Neuronal stem cell (in vitro differentiated cells): ENCODE results near the gene RAB3C.

Source experiments
- DNase-seq: peaks from one replicate; pipeline ENCODE4 v3.0.0-alpha.2; 2013; ENCODE audit warnings: low spot score
- H2AFZ ChIP-seq: one replicate; pipeline ENCODE4 v1.6.1; 2013; ENCODE audit warnings: mild to moderate bottlenecking, low read length, inconsistent platforms
- H2AK5ac ChIP-seq: 2 replicates; pipeline ENCODE4 v1.6.1; 2013; ENCODE audit warnings: low read depth, mild to moderate bottlenecking, inconsistent platforms, low read length, moderate library complexity, mixed read lengths
- H2BK120ac ChIP-seq: 2 replicates; pipeline ENCODE4 v1.6.1; 2013; ENCODE audit warnings: low read depth, mild to moderate bottlenecking, inconsistent platforms, low read length, moderate library complexity, mixed read lengths
- H2BK12ac ChIP-seq: one replicate; pipeline ENCODE4 v1.6.1; 2013; ENCODE audit warnings: low read length, inconsistent platforms
- H2BK15ac ChIP-seq: 2 replicates; pipeline ENCODE4 v1.6.1; 2013; ENCODE audit warnings: mild to moderate bottlenecking, low read length, inconsistent platforms, mixed read lengths
- H2BK5ac ChIP-seq: one replicate; pipeline ENCODE4 v1.6.1; 2013; ENCODE audit warnings: inconsistent platforms, mild to moderate bottlenecking, low read length, moderate library complexity
- H3K14ac ChIP-seq: one replicate; pipeline ENCODE4 v1.6.1; 2013; ENCODE audit warnings: low read length, inconsistent platforms
- H3K18ac ChIP-seq: 2 replicates; pipeline ENCODE4 v1.6.1; 2013; ENCODE audit warnings: low read length, inconsistent platforms
- H3K23ac ChIP-seq: 2 replicates; pipeline ENCODE4 v1.6.1; 2013; ENCODE audit warnings: low read depth, mild to moderate bottlenecking, mixed read lengths, low read length, inconsistent platforms; ENCODE audit not compliant: poor library complexity
- H3K27ac ChIP-seq: replicated peaks from 3 replicates; pipeline ENCODE4 v1.5.1; 2013; ENCODE audit warnings: low read length, inconsistent platforms
- H3K27me3 ChIP-seq, 3 experiments: 2 replicates each; pipeline ENCODE4 v1.6.1; 2013; ENCODE audit warnings: low read length in 3 of 3, mild to moderate bottlenecking in 2 of 3, inconsistent platforms in 1 of 3, low read depth in 1 of 3, mixed read lengths in 1 of 3, moderate library complexity in 1 of 3; ENCODE audit not compliant: control insufficient read depth in 3 of 3, insufficient read depth in 3 of 3
- H3K36me3 ChIP-seq, 2 donors: replicated peaks in 1 of 2; 2 replicates each; pipeline ENCODE4 v1.6.1; 2013; ENCODE audit warnings: low read length in 2 of 2; ENCODE audit not compliant: control insufficient read depth in 2 of 2, insufficient read depth in 2 of 2
- H3K4ac ChIP-seq: 2 replicates; pipeline ENCODE4 v1.6.1; 2013; ENCODE audit warnings: inconsistent platforms, mild to moderate bottlenecking, low read length, moderate library complexity
- H3K4me1 ChIP-seq, 2 donors: 1 replicate in 1 of 2; 2 replicates in 1 of 2; pipeline ENCODE4 v1.6.1; 2013; ENCODE audit warnings: low read length in 2 of 2, low read depth in 1 of 2; ENCODE audit not compliant: control insufficient read depth in 2 of 2, insufficient read depth in 1 of 2
- H3K4me2 ChIP-seq: one replicate; pipeline ENCODE4 v1.6.1; 2013; ENCODE audit warnings: mild to moderate bottlenecking, low read length, inconsistent platforms; ENCODE audit not compliant: insufficient read depth, poor library complexity, severe bottlenecking
- H3K4me3 ChIP-seq, 2 donors: 2 replicates each; pipeline ENCODE4 v1.5.1; 2013; ENCODE audit warnings: low read length in 2 of 2, mild to moderate bottlenecking in 2 of 2, inconsistent platforms in 1 of 2, moderate library complexity in 1 of 2
- H3K79me1 ChIP-seq: one replicate; pipeline ENCODE4 v1.6.1; 2013; ENCODE audit warnings: low read depth, mild to moderate bottlenecking, inconsistent platforms, low read length, moderate library complexity
- H3K9ac ChIP-seq: one replicate; pipeline ENCODE4 v1.6.1; 2013; ENCODE audit warnings: mild to moderate bottlenecking, low read depth, low read length, inconsistent platforms; ENCODE audit not compliant: poor library complexity
- H3K9me3 ChIP-seq, 2 donors: replicated peaks in 1 of 2; 2 replicates each; pipeline versions ENCODE3 to v1.6.1; 2013; ENCODE audit warnings: low read length in 2 of 2, mild to moderate bottlenecking in 2 of 2, inconsistent platforms in 1 of 2, low read depth in 1 of 2, mixed read lengths in 1 of 2, moderate library complexity in 1 of 2; ENCODE audit not compliant: control insufficient read depth in 2 of 2, insufficient read depth in 1 of 2
- H4K8ac ChIP-seq: one replicate; pipeline ENCODE4 v1.6.1; 2013; ENCODE audit warnings: low read depth, mild to moderate bottlenecking, inconsistent platforms, low read length, moderate library complexity
- H4K91ac ChIP-seq: one replicate; pipeline ENCODE4 v1.6.1; 2013; ENCODE audit warnings: low read length, low read depth, mild to moderate bottlenecking, inconsistent platforms; ENCODE audit not compliant: poor library complexity
- WGBS, 2 donors: extraction: QIAGEN DNeasy Blood & Tissue Kit; methylation state at CpG; one replicate each; pipeline ENCODE4 v1.1.7; 2013; ENCODE audit warnings: missing lambda C conversion rate in 2 of 2, mixed read lengths in 1 of 2; ENCODE audit not compliant: insufficient read length in 2 of 2, insufficient replicate concordance in 1 of 2; ENCODE audit errors: extremely low coverage in 2 of 2; 5-methylcytosine and 5-hydroxymethylcytosine counted together

Gene RAB3C

GRCh38 chr5:58710871-58711270 lies 128.0 kb downstream of the RAB3C start:
- no peaks in the 10 kb centered on the region for H3K4me1 ChIP-seq
- no peak overlapping the region for H4K8ac ChIP-seq
- H3K23ac ChIP-seq = no peak overlapping the region
- peaks cover 0 to 6% of the 10 kb centered on the region in 2 donors for H3K9me3 ChIP-seq
- no peak overlapping the region for H2BK12ac ChIP-seq
- H3K79me1 ChIP-seq = no peaks in the 10 kb centered on the region
- no peak overlapping the region for H3K18ac ChIP-seq
- no peak overlapping the region for H3K27ac ChIP-seq
- no peaks in the 10 kb centered on the region for H3K36me3 ChIP-seq
- H2AK5ac ChIP-seq = no peak overlapping the region
- WGBS, 2 donors = no CpG with 5 or more reads among the region's 3 CpGs
- no peak overlapping the region for H2AFZ ChIP-seq
- no peak overlapping the region for H2BK120ac ChIP-seq
- H3K4me3 ChIP-seq = no peak overlapping the region
- no peak for DNase-seq
- H3K4me2 ChIP-seq = no peak overlapping the region
- H3K9ac ChIP-seq = no peak overlapping the region
- no peaks in the 10 kb centered on the region for H3K27me3 ChIP-seq
- H2BK15ac ChIP-seq = no peak overlapping the region
- no peak overlapping the region for H3K4ac ChIP-seq
- H4K91ac ChIP-seq = no peak overlapping the region
- no peak overlapping the region for H3K14ac ChIP-seq
- no peak overlapping the region for H2BK5ac ChIP-seq

GRCh38 chr5:58711965-58712364 lies 129.1 kb downstream of the RAB3C start:
- Histone ChIP-seq H3K14ac (no peak overlapping the region), H3K27ac (no peak overlapping the region), H3K4me3 (no peak overlapping the region), H2BK15ac (no peak overlapping the region), H4K8ac (no peak overlapping the region), H3K79me1 (no peaks in the 10 kb centered on the region), H2AFZ (no peak overlapping the region), H3K36me3 (no peaks in the 10 kb centered on the region), H3K9me3 (peaks cover 0 to 6% of the 10 kb centered on the region in 2 donors), H3K4me1 (no peaks in the 10 kb centered on the region), H3K9ac (no peak overlapping the region), H3K23ac (no peak overlapping the region), H2BK120ac (no peak overlapping the region), H2AK5ac (no peak overlapping the region), H3K4me2 (no peak overlapping the region), H4K91ac (no peak overlapping the region), H3K18ac (no peak overlapping the region), H3K4ac (no peak overlapping the region), H3K27me3 (no peaks in the 10 kb centered on the region), H2BK5ac (no peak overlapping the region), H2BK12ac (no peak overlapping the region)
- WGBS, 2 donors = no CpG with 5 or more reads among the region's 5 CpGs
- DNase-seq = no peak

- H3K36me3 ChIP-seq = no peaks in the 10 kb centered on the region
- H3K18ac ChIP-seq = no peak overlapping the region
- no peak overlapping the region for H2BK120ac ChIP-seq
- no peak overlapping the region for H2AK5ac ChIP-seq
- H3K27ac ChIP-seq = no peak overlapping the region
- no peak overlapping the region for H3K4ac ChIP-seq
- H2BK12ac ChIP-seq = no peak overlapping the region
- no peak overlapping the region for H2BK5ac ChIP-seq
- no peak for DNase-seq
- no peak overlapping the region for H2AFZ ChIP-seq
- no peak overlapping the region for H4K8ac ChIP-seq
- H2BK15ac ChIP-seq = no peak overlapping the region
- peaks cover 6 to 11% of the 10 kb centered on the region in 2 donors for H3K4me1 ChIP-seq
- no peak overlapping the region for H3K23ac ChIP-seq
- H3K4me2 ChIP-seq = no peak overlapping the region
- H3K27me3 ChIP-seq = no peaks in the 10 kb centered on the region
- no peak overlapping the region for H3K14ac ChIP-seq
- no peaks in the 10 kb centered on the region for H3K79me1 ChIP-seq
- WGBS, 2 donors = no CpG with 5 or more reads among the region's 1 CpG
- no peak overlapping the region for H4K91ac ChIP-seq
- no peak overlapping the region for H3K9ac ChIP-seq
- no peak overlapping the region for H3K4me3 ChIP-seq
- H3K9me3 ChIP-seq = peaks cover 0 to 6% of the 10 kb centered on the region in 2 donors
These were observed 131.2 kb downstream of the RAB3C start for GRCh38 chr5:58714046-58714445.

GRCh38 chr5:58715997-58716656 lies 133.3 kb downstream of the RAB3C start:
- no peak overlapping the region for H3K4me2 ChIP-seq
- DNase-seq = no peak
- no peaks in the 10 kb centered on the region for H3K79me1 ChIP-seq
- H3K36me3 ChIP-seq = no peaks in the 10 kb centered on the region
- no peak overlapping the region for H4K91ac ChIP-seq
- peaks cover 6 to 11% of the 10 kb centered on the region in 2 donors for H3K4me1 ChIP-seq
- no peak overlapping the region for H2BK5ac ChIP-seq
- no peak overlapping the region for H4K8ac ChIP-seq
- H3K4me3 ChIP-seq = no peak overlapping the region
- no peak overlapping the region for H2AFZ ChIP-seq
- H3K18ac ChIP-seq = no peak overlapping the region
- no peak overlapping the region for H2BK12ac ChIP-seq
- peaks cover 0 to 6% of the 10 kb centered on the region in 2 donors for H3K9me3 ChIP-seq
- H3K27ac ChIP-seq = no peak overlapping the region
- H3K14ac ChIP-seq = no peak overlapping the region
- no peak overlapping the region for H2AK5ac ChIP-seq
- H3K9ac ChIP-seq = no peak overlapping the region
- no peaks in the 10 kb centered on the region for H3K27me3 ChIP-seq
- H2BK15ac ChIP-seq = no peak overlapping the region
- no CpG with 5 or more reads among the region's 2 CpGs for WGBS, 2 donors
- no peak overlapping the region for H3K4ac ChIP-seq
- H2BK120ac ChIP-seq = no peak overlapping the region
- no peak overlapping the region for H3K23ac ChIP-seq
